GM19455 (cell line): ENCODE data around the gene CD93.

Experiments
- ATAC-seq: cut with Tn5 transposase; IDR thresholded peaks from one replicate; pipeline ENCODE4 v1.9.1; 2021; ENCODE audit not compliant: unreplicated experiment

The CD93 gene

DNA sequence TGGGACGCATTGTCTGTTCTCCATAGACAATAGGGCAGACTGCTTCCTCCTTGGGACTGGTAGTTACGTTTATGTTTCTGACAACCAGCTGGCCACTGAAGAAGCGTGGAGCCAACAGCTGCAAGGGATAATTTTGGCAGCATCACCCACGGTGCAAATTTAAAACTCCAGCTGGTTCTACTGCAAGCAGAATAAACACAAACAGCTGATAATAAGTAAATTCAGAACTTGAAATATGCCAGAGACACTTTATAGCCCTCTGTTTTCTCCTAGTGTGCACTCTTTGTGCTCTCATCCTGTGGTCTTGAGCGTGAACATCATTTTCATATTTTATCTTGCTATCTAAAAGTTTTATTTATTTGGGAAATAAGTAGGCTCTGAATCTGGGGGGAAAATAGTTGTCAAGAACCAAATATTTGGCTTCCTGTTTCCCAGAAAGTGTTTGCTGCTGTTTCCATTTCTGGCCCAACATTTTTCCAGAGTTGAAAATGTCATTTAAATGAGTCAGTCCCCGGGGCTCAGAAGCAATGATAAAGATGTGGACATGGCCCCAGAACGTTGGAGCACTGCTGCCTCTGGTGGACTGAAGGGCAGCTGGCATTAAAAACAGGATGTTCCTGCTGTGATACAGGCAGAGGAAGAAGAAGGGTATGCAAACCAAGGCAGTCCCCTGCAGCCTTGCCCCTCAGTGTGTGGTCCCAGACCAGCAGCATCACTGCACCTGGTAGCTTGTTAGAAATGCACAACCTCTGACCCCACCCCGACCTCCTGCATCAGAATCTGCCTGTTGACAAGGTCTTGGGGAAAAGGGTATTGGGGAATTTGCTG is 24.2 kb downstream of the CD93 start:
- no peak for ATAC-seq

GRCh38 chr20:23061262-23061661 is 24.9 kb downstream of the CD93 start:
- ATAC-seq, result no peak

DNA sequence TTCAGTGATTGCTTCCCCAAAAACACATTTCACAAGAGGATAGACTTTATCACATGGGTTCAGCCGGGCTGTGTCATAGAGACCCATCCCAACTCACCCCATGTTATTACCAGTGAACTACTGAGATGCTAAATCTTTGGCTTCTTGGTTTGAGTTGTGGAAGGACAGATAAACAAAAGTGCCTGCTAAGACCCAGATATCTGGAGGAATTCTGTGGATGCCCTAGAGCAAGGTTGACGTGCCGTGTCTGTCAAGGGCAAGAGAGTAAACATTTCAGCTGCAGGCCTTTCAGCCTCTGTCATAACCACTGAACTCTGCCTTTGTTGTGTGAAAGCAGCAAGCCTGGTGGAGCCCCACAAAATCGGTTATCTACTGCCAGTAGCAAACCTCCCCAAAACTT is 25.5 kb downstream of the CD93 start:
- ATAC-seq, result no peak

GRCh38 chr20:23059846-23060245 is 26.3 kb downstream of the CD93 start:
- ATAC-seq, result no peak

- ATAC-seq, result no peak
Measured at GRCh38 chr20:23059001-23059400, 27.1 kb downstream of the CD93 start.

DNA sequence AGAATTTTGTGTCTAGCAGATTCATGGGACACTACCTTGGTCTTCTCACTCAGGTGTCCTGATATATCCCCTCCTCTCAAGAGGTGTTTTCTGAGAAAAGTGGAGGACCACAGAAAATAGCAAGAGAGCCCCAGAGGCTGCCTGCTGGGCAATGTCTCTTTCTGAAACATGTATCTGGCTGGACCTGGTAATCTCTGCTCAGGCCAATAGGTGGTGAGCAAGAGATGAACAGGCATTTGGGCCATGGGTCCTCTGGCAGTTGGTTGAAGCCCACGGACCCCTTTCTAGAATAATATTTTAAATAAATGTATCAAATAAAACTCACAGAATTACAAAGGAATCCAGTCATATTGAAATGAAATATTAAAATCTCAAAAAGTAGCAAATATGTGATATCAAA is 27.9 kb downstream of the CD93 start:
- ATAC-seq, result no peak

DNA sequence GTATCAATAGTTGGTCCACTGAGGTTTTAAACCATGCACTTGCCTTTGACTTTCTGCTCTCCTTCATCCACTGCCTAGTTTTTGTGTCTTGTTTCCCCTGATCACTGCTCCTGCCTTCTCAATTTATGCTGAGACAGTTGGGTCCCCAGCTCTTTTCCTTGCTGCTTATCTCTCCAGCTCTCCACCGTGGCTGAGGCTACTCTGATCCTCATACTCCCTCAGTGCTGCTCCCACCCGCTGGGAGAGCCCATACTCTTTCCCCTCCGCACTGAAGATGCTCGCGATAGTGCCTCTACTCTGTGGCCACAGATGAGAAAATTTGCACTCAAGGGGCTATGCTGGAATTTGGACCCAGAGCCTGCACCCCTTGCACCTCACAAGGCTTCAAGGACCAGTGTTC is 33.2 kb downstream of the CD93 start:
- no peak for ATAC-seq

- ATAC-seq, result no peak
Measured at GRCh38 chr20:23050847-23051627, 35.1 kb downstream of the CD93 start.

GRCh38 chr20:23050076-23050838 is 35.9 kb downstream of the CD93 start:
- ATAC-seq, result no peak

DNA sequence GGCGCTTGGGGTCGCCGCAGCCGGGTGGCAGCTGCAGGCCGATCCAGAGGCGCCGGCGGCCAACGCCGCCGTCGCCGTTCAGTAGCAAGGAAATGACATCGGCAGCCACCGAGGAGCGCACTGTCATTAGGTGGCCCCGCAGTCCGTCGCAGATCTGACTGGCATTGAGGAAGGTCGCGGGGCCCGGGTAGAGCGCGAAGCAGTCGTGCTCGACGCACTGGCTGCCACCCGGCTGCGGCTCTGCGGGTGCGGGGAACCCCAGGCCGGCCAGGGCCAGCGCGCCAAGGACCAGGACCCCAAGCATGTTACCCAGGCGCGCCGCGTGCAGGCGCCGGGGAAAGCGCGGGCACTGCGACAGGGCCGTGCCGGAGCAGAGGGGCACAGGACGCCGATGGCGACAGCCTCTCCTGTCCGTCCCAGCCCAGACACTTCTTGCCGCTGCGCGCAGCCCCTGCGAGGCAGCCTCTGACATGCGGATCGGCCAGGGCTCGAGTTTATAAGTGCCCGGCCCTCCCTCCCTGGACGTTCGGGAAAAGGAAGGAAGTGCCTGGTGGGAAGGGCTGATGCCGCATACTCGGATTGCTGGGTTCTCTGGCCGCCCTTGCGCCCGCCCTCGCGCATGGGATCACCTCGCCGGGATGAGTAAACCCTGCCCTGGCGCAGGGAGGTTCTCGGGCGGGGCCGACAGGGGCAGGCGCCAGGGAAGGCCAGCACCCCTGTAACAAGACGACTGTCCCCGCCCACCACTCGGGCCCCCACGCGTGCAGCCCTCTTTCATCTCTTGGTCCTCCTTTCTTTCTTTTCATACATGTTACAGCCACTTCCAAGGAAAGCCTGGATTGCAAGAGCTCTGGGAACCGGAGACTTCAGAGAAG is 36.7 kb downstream of the CD93 start, which contains the start of gene THBD:
TSS of gene THBD (minus strand) at position 472 of the 875 bp plus-strand sequence. CDS start at position 304, 168 bp downstream.
- ATAC-seq, result no peak

GRCh38 chr20:23048283-23049200 is 37.6 kb downstream of the CD93 start:
- ATAC-seq, result no peak

GRCh38 chr20:23047738-23048214 is 38.3 kb downstream of the CD93 start:
- no peak for ATAC-seq

- no peak for ATAC-seq
Measured at GRCh38 chr20:23047001-23047737, 39.0 kb downstream of the CD93 start.

DNA sequence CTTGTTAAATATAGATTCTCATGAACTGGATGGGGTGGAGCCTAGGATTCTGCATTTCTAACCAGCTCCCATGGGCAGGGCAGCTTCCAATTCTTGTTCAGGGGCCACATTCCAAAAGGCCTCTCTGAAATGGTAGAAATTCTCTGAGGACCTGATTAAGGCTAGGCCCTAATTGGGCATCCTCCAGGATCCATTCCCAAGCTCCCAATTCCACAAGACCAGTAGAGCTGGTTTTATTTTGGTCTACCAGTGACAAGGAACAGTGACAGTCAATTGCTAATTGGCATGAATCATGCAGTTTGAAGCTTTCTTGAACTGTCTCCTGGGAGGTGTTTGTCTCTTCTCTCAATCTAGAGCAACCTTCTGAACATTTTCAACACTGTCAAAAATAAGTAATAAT is 39.7 kb downstream of the CD93 start:
- no peak for ATAC-seq

- no peak for ATAC-seq
Measured at GRCh38 chr20:23043376-23043775, 42.7 kb downstream of the CD93 start.

GRCh38 chr20:23042270-23042669 is 43.9 kb downstream of the CD93 start:
- ATAC-seq, result no peak

- no peak for ATAC-seq
Measured at GRCh38 chr20:23039885-23040508, 46.1 kb downstream of the CD93 start.
